ENCODE results near the gene PLCZ1. TPM values are rescaled to one million over a fixed set of nuclear protein-coding genes. Genes with fewer than 3 reads are reported as not detected.

The PLCZ1 gene
- total RNA-seq, 1 donor from 2014 or later, result not detected

- no peak for TF ChIP-seq CTCF (IDR thresholded peaks at IDR 0.05)
- Mint-ChIP-seq H3K36me3 (ENCODE audit: low read depth) (no peaks in the 10 kb centered on the region), H3K4me3 (ENCODE audit: unreplicated experiment) (no peak overlapping the region), H3K27me3 (ENCODE audit: low read depth) (no peaks in the 10 kb centered on the region), H3K4me1 (ENCODE audit: low read depth) (peaks cover 36% of the 10 kb centered on the region), H3K9me3 (ENCODE audit: low read depth) (no peaks in the 10 kb centered on the region), H3K27ac (ENCODE audit: unreplicated experiment) (no peak overlapping the region)
- no peak for DNase-seq (ENCODE audit: low spot score)
Observed at GRCh38 chr12:18749386-18749957, 11.7 kb upstream of the PLCZ1 start.

GRCh38 chr12:18747895-18748294 is 10.1 kb upstream of the PLCZ1 start:
- Mint-ChIP-seq H3K4me3 (ENCODE audit: unreplicated experiment) (no peak overlapping the region), H3K9me3 (ENCODE audit: low read depth) (peaks cover 4% of the 10 kb centered on the region), H3K36me3 (ENCODE audit: low read depth) (no peaks in the 10 kb centered on the region), H3K27me3 (ENCODE audit: low read depth) (no peaks in the 10 kb centered on the region), H3K4me1 (ENCODE audit: low read depth) (peaks cover 31% of the 10 kb centered on the region), H3K27ac (ENCODE audit: unreplicated experiment) (peak overlapping the region; percentile 49)
- TF ChIP-seq CTCF (IDR thresholded peaks at IDR 0.05), result no peak
- no peak for DNase-seq (ENCODE audit: low spot score)

- peaks cover 4% of the 10 kb centered on the region for H3K36me3 Mint-ChIP-seq (ENCODE audit: low read depth)
- no peak overlapping the region for H3K4me3 Mint-ChIP-seq (ENCODE audit: unreplicated experiment)
- H3K27ac Mint-ChIP-seq (ENCODE audit: unreplicated experiment), result no peak overlapping the region
- H3K27me3 Mint-ChIP-seq (ENCODE audit: low read depth), result no peaks in the 10 kb centered on the region
- peaks cover 17% of the 10 kb centered on the region for H3K9me3 Mint-ChIP-seq (ENCODE audit: low read depth)
- no peak for TF ChIP-seq CTCF (IDR thresholded peaks at IDR 0.05)
- no peaks in the 10 kb centered on the region for H3K4me1 Mint-ChIP-seq (ENCODE audit: low read depth)
- DNase-seq (ENCODE audit: low spot score), result no peak
Observed at GRCh38 chr12:18731156-18731555, 6.7 kb downstream of the PLCZ1 start.

GRCh38 chr12:18723752-18724151 is 14.1 kb downstream of the PLCZ1 start:
- Mint-ChIP-seq H3K27me3 (ENCODE audit: low read depth) (no peaks in the 10 kb centered on the region), H3K9me3 (ENCODE audit: low read depth) (no peaks in the 10 kb centered on the region), H3K36me3 (ENCODE audit: low read depth) (no peaks in the 10 kb centered on the region), H3K4me3 (ENCODE audit: unreplicated experiment) (no peak overlapping the region), H3K27ac (ENCODE audit: unreplicated experiment) (no peak overlapping the region), H3K4me1 (ENCODE audit: low read depth) (no peaks in the 10 kb centered on the region)
- no peak for TF ChIP-seq CTCF (IDR thresholded peaks at IDR 0.05)
- DNase-seq (ENCODE audit: low spot score), result no peak

- Mint-ChIP-seq H3K27ac (ENCODE audit: unreplicated experiment) (no peak overlapping the region), H3K27me3 (ENCODE audit: low read depth) (no peaks in the 10 kb centered on the region), H3K4me3 (ENCODE audit: unreplicated experiment) (no peak overlapping the region), H3K4me1 (ENCODE audit: low read depth) (no peaks in the 10 kb centered on the region), H3K9me3 (ENCODE audit: low read depth) (no peaks in the 10 kb centered on the region), H3K36me3 (ENCODE audit: low read depth) (no peaks in the 10 kb centered on the region)
- DNase-seq (ENCODE audit: low spot score), result no peak
- no peak for TF ChIP-seq CTCF (IDR thresholded peaks at IDR 0.05)
Observed at GRCh38 chr12:18721452-18721851, 16.4 kb downstream of the PLCZ1 start.
